Suprapubic skin (tissue), 4 donors: ENCODE measurements around the gene CA11.

Source experiments
- CTCF ChIP-seq, 2 donors: fragments of 200-600 bp in 1 of 2; fragments of 450-650 bp in 1 of 2; sonication (generic) in 1 of 2; IDR thresholded peaks; one replicate each; pipeline ENCODE4 v1.5.1; 2016 to 2019; ENCODE audit warnings: antibody characterized with exemption in 2 of 2, mild to moderate bottlenecking in 1 of 2, moderate library complexity in 1 of 2
- POLR2A ChIP-seq, 2 donors: fragments of 450-650 bp; IDR thresholded peaks; one replicate each; pipeline ENCODE4 v1.6.1; 2017; ENCODE audit warnings: antibody characterized with exemption in 2 of 2, mild to moderate bottlenecking in 2 of 2, moderate library complexity in 2 of 2
- POLR2AphosphoS5 ChIP-seq, 3 donors: sonication (generic); formaldehyde crosslinking; IDR thresholded peaks; one replicate each; pipeline ENCODE4 v1.6.1; 2017; ENCODE audit warnings: antibody characterized with exemption in 3 of 3

GRCh38 chr19:48686088-48686487, 40.1 kb upstream of the CA11 start:
- TF ChIP-seq CTCF (IDR thresholded peaks at IDR 0.05): no peak
- no peak for TF ChIP-seq POLR2A (IDR thresholded peaks at IDR 0.05)
- no peak for TF ChIP-seq POLR2AphosphoS5 (IDR thresholded peaks at IDR 0.05)
